Neural progenitor cell (in vitro differentiated cells): ENCODE data around the gene CXCL14. TPM values are rescaled to one million over a fixed set of nuclear protein-coding genes. Genes with fewer than 3 reads are reported as not detected.

Source experiments
- DNase-seq: peaks from one replicate; pipeline ENCODE4 v3.0.0-alpha.2; 2016; ENCODE audit warnings: low spot score
- H2AFZ ChIP-seq: fragments of 200-600 bp; sonication (generic); replicated peaks from 2 replicates; pipeline ENCODE4 v1.6.1; 2016; ENCODE audit warnings: antibody characterized with exemption
- H3F3A ChIP-seq: fragments of 200-600 bp; sonication (generic); 2 replicates; pipeline ENCODE4 v1.6.1; 2016; ENCODE audit warnings: antibody characterized with exemption, low read depth
- H3K27ac ChIP-seq: fragments of 200-600 bp; sonication (generic); 2 replicates; pipeline ENCODE4 v1.5.1; 2016; ENCODE audit warnings: mild to moderate bottlenecking
- H3K27me3 ChIP-seq: fragments of 200-600 bp; sonication (generic); 2 replicates; pipeline ENCODE4 v1.6.1; 2016; ENCODE audit warnings: mild to moderate bottlenecking, moderate library complexity
- H3K36me3 ChIP-seq: fragments of 200-600 bp; sonication (generic); 2 replicates; pipeline ENCODE4 v1.5.1; 2016
- H3K4me1 ChIP-seq: fragments of 200-600 bp; sonication (generic); 2 replicates; pipeline ENCODE4 v1.6.1; 2016; ENCODE audit warnings: mixed run types
- H3K4me2 ChIP-seq: fragments of 200-600 bp; sonication (generic); 2 replicates; pipeline ENCODE4 v1.6.1; 2016
- H3K4me3 ChIP-seq: fragments of 200-600 bp; sonication (generic); 2 replicates; pipeline ENCODE4 v1.5.1; 2016
- H3K79me2 ChIP-seq: fragments of 200-600 bp; sonication (generic); 2 replicates; pipeline ENCODE4 v1.6.1; 2016; ENCODE audit warnings: low read depth
- H3K9ac ChIP-seq: fragments of 200-600 bp; sonication (generic); 2 replicates; pipeline ENCODE4 v1.6.1; 2016
- H3K9me3 ChIP-seq: fragments of 200-600 bp; sonication (generic); 2 replicates; pipeline ENCODE4 v1.5.1; 2016; ENCODE audit warnings: low read depth
- H4K20me1 ChIP-seq: fragments of 200-600 bp; sonication (generic); 2 replicates; pipeline ENCODE4 v1.6.1; 2016; ENCODE audit warnings: low read depth
- H3K27ac Mint-ChIP-seq: 3 replicates; pipeline ENCODE4 v1.8.0; 2021; ENCODE audit warnings: mixed read lengths
- H3K27me3 Mint-ChIP-seq: 2 replicates; pipeline ENCODE4 v1.8.0; 2022; ENCODE audit warnings: low read depth, mild to moderate bottlenecking, inconsistent platforms, moderate library complexity, mixed read lengths; ENCODE audit not compliant: insufficient read depth
- H3K36me3 Mint-ChIP-seq: 3 replicates; pipeline ENCODE4 v1.8.0; 2021; ENCODE audit warnings: mixed read lengths
- H3K4me1 Mint-ChIP-seq: 3 replicates; pipeline ENCODE4 v1.8.0; 2021; ENCODE audit warnings: mixed read lengths
- H3K4me3 Mint-ChIP-seq: 3 replicates; pipeline ENCODE4 v1.8.0; 2021; ENCODE audit warnings: mild to moderate bottlenecking, moderate library complexity, mixed read lengths
- H3K9me3 Mint-ChIP-seq: 3 replicates; pipeline ENCODE4 v1.8.0; 2020; ENCODE audit warnings: mixed read lengths
- CTCF ChIP-seq: fragments of 200-600 bp; sonication (generic); IDR thresholded peaks from 2 replicates; pipeline ENCODE4 v1.5.1; 2017; ENCODE audit warnings: antibody characterized with exemption, mild to moderate bottlenecking
- EZH2 ChIP-seq: fragments of 200-600 bp; sonication (generic); IDR thresholded peaks from 2 replicates; pipeline ENCODE4 v1.6.1; 2017; ENCODE audit warnings: antibody characterized with exemption, mild to moderate bottlenecking, moderate library complexity
- EZH2phosphoT487 ChIP-seq: fragments of 200-600 bp; sonication (generic); IDR thresholded peaks from 2 replicates; pipeline ENCODE4 v1.6.1; 2017; ENCODE audit warnings: antibody characterized with exemption
- total RNA-seq: library from RNA; depleted of rRNA; stranded (reverse); fragments of >200 nt; gene quantifications from 2 replicates; pipeline ENCODE4 v1.2.3, GENCODE V29; 2015; ENCODE audit warnings: low replicate concordance

The CXCL14 gene, protein sequence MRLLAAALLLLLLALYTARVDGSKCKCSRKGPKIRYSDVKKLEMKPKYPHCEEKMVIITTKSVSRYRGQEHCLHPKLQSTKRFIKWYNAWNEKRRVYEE
- 0.45 TPM in 1 of 2 replicates, not detected in the other for total RNA-seq

GRCh38 chr5:135578685-135579341, at the start of gene CXCL14:
CXCL14 (minus strand) TSS chr5:135578991; CDS start chr5:135578778, 213 bp downstream.
- no peak within 1 kb of the TSS for H3K27ac Mint-ChIP-seq
- H3K36me3 ChIP-seq: no peaks in the 10 kb centered on the region
- no peaks in the 10 kb centered on the region for H3K79me2 ChIP-seq
- H3F3A ChIP-seq: peaks cover 10% of the 10 kb centered on the region
- peak within 1 kb of the TSS; percentile 86 for H2AFZ ChIP-seq
- peak within 1 kb of the TSS; percentile 50 for H3K4me3 ChIP-seq
- H3K27me3 ChIP-seq: peaks cover 73% of the 10 kb centered on the region
- H3K36me3 Mint-ChIP-seq: no peaks in the 10 kb centered on the region
- peak; percentile 84 for TF ChIP-seq EZH2
- no peak for TF ChIP-seq CTCF
- TF ChIP-seq EZH2phosphoT487: peak; percentile 81
- H3K9ac ChIP-seq: no peak within 1 kb of the TSS
- H3K27ac ChIP-seq: no peak within 1 kb of the TSS
- peaks cover 22% of the 10 kb centered on the region for H4K20me1 ChIP-seq
- H3K9me3 Mint-ChIP-seq: no peaks in the 10 kb centered on the region
- peak; percentile 87 for DNase-seq
- H3K4me1 ChIP-seq: peaks cover 32% of the 10 kb centered on the region
- H3K4me2 ChIP-seq: peak within 1 kb of the TSS; percentile 89
- no peaks in the 10 kb centered on the region for H3K9me3 ChIP-seq
- peaks cover 34% of the 10 kb centered on the region for H3K27me3 Mint-ChIP-seq
- peaks cover 38% of the 10 kb centered on the region for H3K4me1 Mint-ChIP-seq
- peak within 1 kb of the TSS; percentile 90 for H3K4me3 Mint-ChIP-seq

DNA sequence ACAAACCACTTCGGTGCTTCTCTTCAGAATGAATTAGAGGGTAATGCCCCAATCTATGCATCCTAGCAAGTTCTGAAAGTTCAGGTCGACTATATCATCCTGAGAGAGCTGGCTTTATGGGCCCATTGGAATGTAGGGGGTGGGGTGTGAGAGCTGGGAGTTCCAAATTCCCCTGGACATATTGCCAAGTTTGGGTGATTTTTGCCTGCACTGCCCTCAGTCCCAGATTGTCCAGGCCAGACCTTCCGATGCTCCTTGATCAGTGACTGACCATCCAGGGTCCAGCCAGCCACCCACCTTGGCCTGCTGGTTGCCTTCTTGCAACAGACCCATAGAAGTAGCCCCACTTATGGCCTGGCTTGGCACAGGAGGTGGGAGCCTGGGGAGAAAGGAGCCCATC, 47.8 kb upstream of the CXCL14 start:
- Histone ChIP-seq H3K9me3 (no peaks in the 10 kb centered on the region), H3K4me1 (no peaks in the 10 kb centered on the region), H2AFZ (no peak overlapping the region), H3K9ac (no peak overlapping the region), H3K27me3 (no peaks in the 10 kb centered on the region), H3K4me2 (no peak overlapping the region), H4K20me1 (no peaks in the 10 kb centered on the region), H3K27ac (no peak overlapping the region), H3K4me3 (no peak overlapping the region), H3F3A (no peaks in the 10 kb centered on the region), H3K36me3 (no peaks in the 10 kb centered on the region), H3K79me2 (no peaks in the 10 kb centered on the region)
- DNase-seq: no peak
- no peaks in the 10 kb centered on the region for H3K36me3 Mint-ChIP-seq
- TF ChIP-seq CTCF: no peak
- no peak for TF ChIP-seq EZH2phosphoT487
- TF ChIP-seq EZH2: no peak
- H3K4me3 Mint-ChIP-seq: no peak overlapping the region
- no peaks in the 10 kb centered on the region for H3K9me3 Mint-ChIP-seq
- H3K27me3 Mint-ChIP-seq: peaks cover 4% of the 10 kb centered on the region
- H3K4me1 Mint-ChIP-seq: peaks cover 4% of the 10 kb centered on the region
- H3K27ac Mint-ChIP-seq: no peak overlapping the region

- Mint-ChIP-seq H3K9me3 (no peaks in the 10 kb centered on the region), H3K27me3 (peaks cover 4% of the 10 kb centered on the region), H3K27ac (no peak overlapping the region), H3K36me3 (no peaks in the 10 kb centered on the region), H3K4me3 (no peak overlapping the region), H3K4me1 (peaks cover under 1% of the 10 kb centered on the region)
- no peaks in the 10 kb centered on the region for H3K9me3 ChIP-seq
- H3K36me3 ChIP-seq: no peaks in the 10 kb centered on the region
- no peak overlapping the region for H3K4me2 ChIP-seq
- no peak overlapping the region for H3K27ac ChIP-seq
- DNase-seq: no peak
- H3K9ac ChIP-seq: no peak overlapping the region
- no peak overlapping the region for H2AFZ ChIP-seq
- H3K79me2 ChIP-seq: no peaks in the 10 kb centered on the region
- no peak overlapping the region for H3K4me3 ChIP-seq
- no peaks in the 10 kb centered on the region for H4K20me1 ChIP-seq
- H3K4me1 ChIP-seq: no peaks in the 10 kb centered on the region
- H3F3A ChIP-seq: no peaks in the 10 kb centered on the region
- H3K27me3 ChIP-seq: no peaks in the 10 kb centered on the region
- TF ChIP-seq EZH2phosphoT487: no peak
- TF ChIP-seq CTCF: no peak
- TF ChIP-seq EZH2: no peak
These were observed 47.2 kb upstream of the CXCL14 start for GRCh38 chr5:135625961-135626360.
